ENCODE measurements around the gene PIN1.

The PIN1 gene

DNA sequence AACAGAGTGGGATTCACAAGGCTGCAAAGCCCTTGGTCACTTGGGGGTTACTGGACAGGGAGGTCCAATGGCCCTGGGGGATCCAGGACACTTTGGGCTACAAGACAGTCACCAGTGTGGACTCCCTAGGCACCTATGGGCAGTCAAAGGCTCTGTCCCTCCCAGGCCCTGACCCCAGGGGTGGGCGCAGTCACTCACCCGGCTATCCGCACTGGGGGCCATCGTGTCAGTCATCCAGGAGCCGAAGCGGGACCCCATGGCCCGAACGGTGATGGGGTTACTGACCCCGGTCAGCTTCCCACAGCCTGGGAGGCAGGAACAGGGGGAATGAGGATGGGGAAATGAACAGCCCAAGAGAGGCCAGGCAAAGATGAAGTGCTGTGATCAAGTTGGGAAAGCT lies 21.5 kb downstream of the PIN1 start:
- no peak for TF ChIP-seq EGR1 (IDR thresholded peaks at IDR 0.05)
- TF ChIP-seq TCF12 (IDR thresholded peaks at IDR 0.05; ENCODE audit: low read depth) = no peak
- no peak for TF ChIP-seq YY1 (IDR thresholded peaks at IDR 0.05; ENCODE audit: low read depth)
- TF ChIP-seq FOXM1 (IDR thresholded peaks at IDR 0.05; ENCODE audit: borderline replicate concordance, low read depth) = no peak
- TF ChIP-seq TEAD4 (IDR thresholded peaks at IDR 0.05) = no peak
- TF ChIP-seq USF1 (IDR thresholded peaks at IDR 0.05) = no peak
- no peak for TF ChIP-seq ZBTB7A (IDR thresholded peaks at IDR 0.05; ENCODE audit: low read depth)
- TF ChIP-seq EP300 (IDR thresholded peaks at IDR 0.05; ENCODE audit: borderline replicate concordance) = no peak
- TF ChIP-seq, protein P1, sequence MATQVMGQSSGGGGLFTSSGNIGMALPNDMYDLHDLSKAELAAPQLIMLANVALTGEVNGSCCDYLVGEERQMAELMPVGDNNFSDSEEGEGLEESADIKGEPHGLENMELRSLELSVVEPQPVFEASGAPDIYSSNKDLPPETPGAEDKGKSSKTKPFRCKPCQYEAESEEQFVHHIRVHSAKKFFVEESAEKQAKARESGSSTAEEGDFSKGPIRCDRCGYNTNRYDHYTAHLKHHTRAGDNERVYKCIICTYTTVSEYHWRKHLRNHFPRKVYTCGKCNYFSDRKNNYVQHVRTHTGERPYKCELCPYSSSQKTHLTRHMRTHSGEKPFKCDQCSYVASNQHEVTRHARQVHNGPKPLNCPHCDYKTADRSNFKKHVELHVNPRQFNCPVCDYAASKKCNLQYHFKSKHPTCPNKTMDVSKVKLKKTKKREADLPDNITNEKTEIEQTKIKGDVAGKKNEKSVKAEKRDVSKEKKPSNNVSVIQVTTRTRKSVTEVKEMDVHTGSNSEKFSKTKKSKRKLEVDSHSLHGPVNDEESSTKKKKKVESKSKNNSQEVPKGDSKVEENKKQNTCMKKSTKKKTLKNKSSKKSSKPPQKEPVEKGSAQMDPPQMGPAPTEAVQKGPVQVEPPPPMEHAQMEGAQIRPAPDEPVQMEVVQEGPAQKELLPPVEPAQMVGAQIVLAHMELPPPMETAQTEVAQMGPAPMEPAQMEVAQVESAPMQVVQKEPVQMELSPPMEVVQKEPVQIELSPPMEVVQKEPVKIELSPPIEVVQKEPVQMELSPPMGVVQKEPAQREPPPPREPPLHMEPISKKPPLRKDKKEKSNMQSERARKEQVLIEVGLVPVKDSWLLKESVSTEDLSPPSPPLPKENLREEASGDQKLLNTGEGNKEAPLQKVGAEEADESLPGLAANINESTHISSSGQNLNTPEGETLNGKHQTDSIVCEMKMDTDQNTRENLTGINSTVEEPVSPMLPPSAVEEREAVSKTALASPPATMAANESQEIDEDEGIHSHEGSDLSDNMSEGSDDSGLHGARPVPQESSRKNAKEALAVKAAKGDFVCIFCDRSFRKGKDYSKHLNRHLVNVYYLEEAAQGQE (IDR thresholded peaks at IDR 0.05; ENCODE audit: low read depth) = no peak
- TF ChIP-seq TAF1 (IDR thresholded peaks at IDR 0.05; ENCODE audit: low read depth) = no peak
- TF ChIP-seq RAD21 (IDR thresholded peaks at IDR 0.05; ENCODE audit: low read depth) = no peak
- no peak for TF ChIP-seq NFIC (IDR thresholded peaks at IDR 0.05)
- TF ChIP-seq CREB1 (IDR thresholded peaks at IDR 0.05; ENCODE audit: low read depth) = no peak
- TF ChIP-seq, protein P2, sequence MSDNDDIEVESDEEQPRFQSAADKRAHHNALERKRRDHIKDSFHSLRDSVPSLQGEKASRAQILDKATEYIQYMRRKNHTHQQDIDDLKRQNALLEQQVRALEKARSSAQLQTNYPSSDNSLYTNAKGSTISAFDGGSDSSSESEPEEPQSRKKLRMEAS (IDR thresholded peaks at IDR 0.05) = no peak
- TF ChIP-seq CEBPB (IDR thresholded peaks at IDR 0.05) = no peak

DNA sequence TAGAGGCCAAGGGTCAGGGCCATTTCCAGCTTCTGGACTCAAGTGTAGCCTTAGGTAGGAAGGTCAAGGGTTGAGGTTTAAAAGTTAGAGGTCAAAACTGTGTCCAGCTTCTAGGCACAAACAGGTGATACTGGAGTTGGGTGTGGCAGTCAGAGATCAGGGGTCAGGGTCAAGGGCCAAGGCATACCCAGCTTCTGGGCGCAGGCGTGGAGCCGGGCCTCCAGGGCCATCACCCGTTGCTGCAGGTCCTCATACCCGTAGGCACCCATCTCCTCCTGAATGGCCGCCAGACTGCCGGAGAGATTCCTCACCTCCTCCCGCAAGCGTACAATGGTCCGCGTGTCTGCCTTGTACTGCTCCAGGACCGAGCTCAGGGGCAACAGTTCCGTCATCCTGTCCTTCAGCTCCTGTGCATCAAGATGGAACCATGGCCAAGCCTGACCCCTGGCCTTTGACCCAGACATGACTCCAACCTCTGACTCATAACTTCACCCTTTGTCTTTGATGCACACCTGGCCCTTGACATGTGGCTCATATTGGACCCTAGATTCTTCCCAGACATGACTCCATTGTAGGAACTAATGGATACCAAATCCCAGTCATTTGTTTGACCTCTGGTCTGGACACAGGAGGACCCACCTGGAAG lies 22.1 kb downstream of the PIN1 start:
- TF ChIP-seq CEBPB (IDR thresholded peaks at IDR 0.05) = no peak

- TF ChIP-seq TCF12 (IDR thresholded peaks at IDR 0.05; ENCODE audit: low read depth) (no peak), NFIC (IDR thresholded peaks at IDR 0.05) (no peak), YY1 (IDR thresholded peaks at IDR 0.05; ENCODE audit: low read depth) (no peak), EP300 (IDR thresholded peaks at IDR 0.05; ENCODE audit: borderline replicate concordance) (no peak), USF1 (IDR thresholded peaks at IDR 0.05) (no peak), CEBPB (IDR thresholded peaks at IDR 0.05) (no peak), TEAD4 (IDR thresholded peaks at IDR 0.05) (no peak), CREB1 (IDR thresholded peaks at IDR 0.05; ENCODE audit: low read depth) (no peak), EGR1 (IDR thresholded peaks at IDR 0.05) (no peak), RAD21 (IDR thresholded peaks at IDR 0.05; ENCODE audit: low read depth) (no peak), FOXM1 (IDR thresholded peaks at IDR 0.05; ENCODE audit: borderline replicate concordance, low read depth) (no peak), ZBTB7A (IDR thresholded peaks at IDR 0.05; ENCODE audit: low read depth) (no peak), TAF1 (IDR thresholded peaks at IDR 0.05; ENCODE audit: low read depth) (no peak)
- TF ChIP-seq, protein P2 (IDR thresholded peaks at IDR 0.05) = no peak
- TF ChIP-seq, protein P1 (IDR thresholded peaks at IDR 0.05; ENCODE audit: low read depth) = no peak
Measured at GRCh38 chr19:9857920-9858746, 23.0 kb downstream of the PIN1 start.

- TF ChIP-seq USF1 (IDR thresholded peaks at IDR 0.05) = no peak
- no peak for TF ChIP-seq RAD21 (IDR thresholded peaks at IDR 0.05; ENCODE audit: low read depth)
- no peak for TF ChIP-seq YY1 (IDR thresholded peaks at IDR 0.05; ENCODE audit: low read depth)
- no peak for TF ChIP-seq CREB1 (IDR thresholded peaks at IDR 0.05; ENCODE audit: low read depth)
- TF ChIP-seq ZBTB7A (IDR thresholded peaks at IDR 0.05; ENCODE audit: low read depth) = no peak
- no peak for TF ChIP-seq CEBPB (IDR thresholded peaks at IDR 0.05)
- TF ChIP-seq TEAD4 (IDR thresholded peaks at IDR 0.05) = no peak
- no peak for TF ChIP-seq NFIC (IDR thresholded peaks at IDR 0.05)
- TF ChIP-seq, protein P1 (IDR thresholded peaks at IDR 0.05; ENCODE audit: low read depth) = no peak
- no peak for TF ChIP-seq FOXM1 (IDR thresholded peaks at IDR 0.05; ENCODE audit: borderline replicate concordance, low read depth)
Measured at GRCh38 chr19:9858766-9859165, 23.6 kb downstream of the PIN1 start.

All from Ishikawa (cell line).